H1 (cell line): ENCODE results near the gene MGAT5.

Source experiments
- BCL11A ChIP-seq, 2 experiments: IDR thresholded peaks; one replicate each; pipeline ENCODE4 v1.6.1; 2011; ENCODE audit warnings: low read depth in 2 of 2, low read length in 2 of 2, mild to moderate bottlenecking in 2 of 2
- CTCF ChIP-seq, 3 experiments: IDR thresholded peaks; 1 replicate in 2 of 3; 2 replicates in 1 of 3; pipeline versions ENCODE4 v1.5.1 to v1.6.1; 2011; ENCODE audit warnings: low read length in 3 of 3, mild to moderate bottlenecking in 3 of 3, inconsistent platforms in 2 of 3, low read depth in 1 of 3, moderate library complexity in 1 of 3; ENCODE audit not compliant: insufficient read depth in 1 of 3; ENCODE audit errors: control extremely low read depth in 1 of 3
- EP300 ChIP-seq, 2 experiments: IDR thresholded peaks; 1 replicate in 1 of 2; 2 replicates in 1 of 2; pipeline ENCODE4 v1.6.1; 2011 to 2012; ENCODE audit warnings: low read depth in 2 of 2, low read length in 2 of 2, mild to moderate bottlenecking in 2 of 2, borderline replicate concordance in 1 of 2, inconsistent platforms in 1 of 2, moderate library complexity in 1 of 2
- NANOG ChIP-seq: IDR thresholded peaks from 2 replicates; pipeline ENCODE4 v1.6.1; 2011; ENCODE audit warnings: low read length, low read depth, mild to moderate bottlenecking, inconsistent platforms; ENCODE audit not compliant: insufficient read depth, poor library complexity, severe bottlenecking
- PHF8 ChIP-seq: fragments of 200-600 bp; sonication (generic); conservative IDR thresholded peaks from 2 replicates; pipeline ENCODE4 v1.7.1; 2012; ENCODE audit warnings: low read depth, mild to moderate bottlenecking, inconsistent platforms, low read length, moderate library complexity
- POLR2A ChIP-seq, 2 experiments: IDR thresholded peaks; 1 replicate in 1 of 2; 2 replicates in 1 of 2; pipeline ENCODE4 v1.6.1; 2011; ENCODE audit warnings: low read depth in 2 of 2, low read length in 2 of 2, mild to moderate bottlenecking in 2 of 2; ENCODE audit errors: control extremely low read depth in 1 of 2

- no peak for TF ChIP-seq POLR2A (IDR thresholded peaks at IDR 0.05; ENCODE audit: control extremely low read depth in 1 of 2, low read depth in 2 of 2, low read length in 2 of 2)
- TF ChIP-seq EP300 (IDR thresholded peaks at IDR 0.05; ENCODE audit: borderline replicate concordance in 1 of 2, low read depth in 2 of 2, low read length in 2 of 2) = no peak
- no peak for TF ChIP-seq CTCF (IDR thresholded peaks at IDR 0.05; ENCODE audit: control extremely low read depth in 1 of 3, insufficient read depth in 1 of 3, low read depth in 1 of 3, low read length in 3 of 3)
- no peak for TF ChIP-seq PHF8
- TF ChIP-seq NANOG = no peak
- TF ChIP-seq BCL11A (IDR thresholded peaks at IDR 0.05; ENCODE audit: low read depth in 2 of 2, low read length in 2 of 2) = no peak
These were observed 47.4 kb downstream of the MGAT5 start for GRCh38 chr2:134301099-134301927.
